ENCODE results near the gene C1QC.

C1QC gene

DNA sequence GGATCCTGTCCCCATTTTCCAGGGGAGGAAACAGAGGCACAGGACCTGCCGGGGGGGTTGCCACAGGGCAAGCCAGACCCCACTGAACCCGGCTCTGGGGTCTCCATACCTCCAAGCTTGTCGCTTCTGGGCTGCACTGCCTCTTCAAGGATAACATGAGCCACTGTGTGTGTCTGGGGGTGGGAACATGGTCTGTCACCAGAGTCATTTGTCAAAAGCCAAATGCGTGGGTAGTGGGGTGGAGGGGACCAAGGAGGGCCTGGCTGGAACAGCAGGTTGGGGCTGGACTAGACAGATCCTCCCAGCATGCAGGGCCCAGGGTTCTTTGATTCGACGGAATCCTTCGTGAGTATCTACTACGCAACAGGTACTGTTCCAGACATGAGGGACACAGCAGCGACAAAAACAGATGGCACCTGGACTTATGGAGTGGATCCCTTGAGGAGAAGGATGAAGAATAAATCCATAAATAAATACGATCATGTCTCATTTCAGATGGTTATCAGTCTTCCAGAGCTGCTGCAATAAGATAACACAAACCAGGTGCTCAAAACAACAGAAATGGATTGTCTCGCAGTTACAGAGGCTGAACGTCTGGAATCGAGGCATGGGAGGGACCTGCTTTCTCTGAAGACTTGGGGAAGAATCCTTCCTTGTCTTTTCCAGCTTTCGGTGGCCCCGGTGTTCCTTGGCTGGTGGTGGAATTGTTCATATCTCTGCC, 38.3 kb downstream of the C1QC start:
- no peak for DNase-seq (ENCODE audit: low spot score)

DNA sequence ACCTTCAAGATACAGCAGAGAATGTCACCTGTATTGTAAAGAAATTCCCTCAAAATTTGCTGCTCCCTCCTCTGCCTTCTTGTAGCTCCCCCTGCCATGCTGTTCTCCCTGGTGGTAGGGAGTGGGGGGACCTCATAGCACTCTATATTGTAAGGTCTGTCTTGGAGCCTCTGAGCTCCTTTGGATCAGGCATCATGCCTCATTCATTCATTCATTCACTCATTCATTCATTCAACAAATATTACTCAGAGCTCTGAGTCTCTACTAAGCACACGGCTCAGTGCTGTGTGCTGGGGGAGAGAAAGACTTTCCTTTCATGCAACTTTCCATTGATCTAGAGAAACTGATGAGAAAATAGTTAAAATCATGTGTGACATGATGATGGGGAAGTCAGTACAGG, 40.1 kb downstream of the C1QC start:
- DNase-seq (ENCODE audit: low spot score) = no peak

DNA sequence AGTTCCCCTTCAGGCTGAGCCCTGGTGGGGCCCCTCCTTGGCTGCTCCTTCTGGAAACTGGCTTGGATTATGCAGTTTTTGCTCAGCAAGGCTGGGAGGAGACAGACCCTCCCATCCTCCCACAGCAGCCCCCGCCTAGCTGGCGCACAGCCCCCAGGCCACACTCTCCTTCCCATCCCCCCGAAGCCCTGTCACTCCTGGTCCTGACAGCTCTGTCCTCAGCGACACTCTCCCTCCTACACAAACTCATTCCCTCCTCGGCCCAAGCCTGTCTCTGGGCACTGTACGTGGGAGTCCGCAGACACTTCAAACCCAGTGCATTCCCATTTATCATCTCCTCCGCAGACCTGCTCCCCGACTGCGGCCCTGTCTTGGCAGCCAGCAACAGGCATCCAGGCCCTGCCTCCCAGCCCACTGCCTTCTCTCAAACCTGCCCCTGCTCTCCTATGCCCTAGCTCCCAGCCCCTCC, 42.2 kb downstream of the C1QC start:
- no peak for DNase-seq (ENCODE audit: low spot score)

DNA sequence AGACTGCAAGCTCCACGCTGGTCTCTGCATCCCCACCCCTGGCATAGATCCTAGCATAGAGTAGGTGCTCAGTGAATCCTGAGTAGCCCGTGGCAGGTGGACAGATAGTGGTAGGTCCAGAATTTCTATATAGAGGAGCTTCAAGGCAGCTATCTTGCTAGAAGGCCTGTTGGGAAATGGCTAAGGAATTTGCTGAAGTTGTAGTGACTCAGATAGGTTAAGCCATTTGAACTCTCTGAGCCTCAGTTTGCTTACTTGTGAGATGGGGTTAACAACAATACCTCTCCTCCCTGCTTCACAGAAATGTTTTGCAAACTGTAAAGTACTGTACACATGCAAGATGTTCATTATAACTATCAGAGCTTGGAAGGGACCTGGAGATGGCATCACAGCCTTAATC, 43.8 kb downstream of the C1QC start:
- no peak for DNase-seq (ENCODE audit: low spot score)

DNA sequence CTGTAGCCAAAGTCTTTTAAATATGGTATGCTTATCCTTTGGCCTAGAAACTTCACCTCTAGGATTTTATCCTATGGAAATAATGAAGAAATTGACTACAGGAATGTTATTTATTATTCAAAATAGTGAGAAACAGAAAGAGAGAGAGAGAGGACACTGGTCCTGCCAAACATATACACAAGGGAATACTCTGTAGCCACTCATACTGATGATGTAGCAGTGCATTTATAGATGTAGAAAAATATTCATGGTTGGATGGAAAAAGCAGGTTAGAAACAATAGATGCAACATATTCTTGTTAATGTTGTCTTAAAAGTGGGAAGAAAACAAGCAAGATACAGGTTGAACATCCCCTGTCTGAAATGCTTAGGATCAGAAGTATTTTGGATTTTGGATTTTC, 45.0 kb downstream of the C1QC start:
- no peak for DNase-seq (ENCODE audit: low spot score)

DNA sequence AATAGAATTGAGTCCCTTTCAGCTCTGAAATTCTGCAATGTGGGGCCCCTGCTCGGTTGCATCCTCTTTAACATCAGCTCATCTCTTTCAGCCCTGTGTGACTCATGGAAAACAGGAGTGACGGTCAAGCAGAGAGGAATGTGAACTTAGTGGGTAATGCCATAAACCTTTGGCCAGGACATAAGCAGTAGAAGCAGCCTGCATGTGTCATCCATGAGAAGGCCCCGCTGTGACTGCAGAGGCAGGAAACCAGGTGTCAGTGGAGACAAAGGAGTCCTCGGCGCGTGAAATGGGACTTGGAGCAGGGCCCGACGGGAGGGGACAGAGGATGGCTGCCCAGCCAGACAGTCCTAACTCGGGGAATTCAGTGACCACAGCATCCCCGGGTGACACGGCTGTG, 46.1 kb downstream of the C1QC start:
- DNase-seq (ENCODE audit: low spot score) = peak; percentile 99

DNA sequence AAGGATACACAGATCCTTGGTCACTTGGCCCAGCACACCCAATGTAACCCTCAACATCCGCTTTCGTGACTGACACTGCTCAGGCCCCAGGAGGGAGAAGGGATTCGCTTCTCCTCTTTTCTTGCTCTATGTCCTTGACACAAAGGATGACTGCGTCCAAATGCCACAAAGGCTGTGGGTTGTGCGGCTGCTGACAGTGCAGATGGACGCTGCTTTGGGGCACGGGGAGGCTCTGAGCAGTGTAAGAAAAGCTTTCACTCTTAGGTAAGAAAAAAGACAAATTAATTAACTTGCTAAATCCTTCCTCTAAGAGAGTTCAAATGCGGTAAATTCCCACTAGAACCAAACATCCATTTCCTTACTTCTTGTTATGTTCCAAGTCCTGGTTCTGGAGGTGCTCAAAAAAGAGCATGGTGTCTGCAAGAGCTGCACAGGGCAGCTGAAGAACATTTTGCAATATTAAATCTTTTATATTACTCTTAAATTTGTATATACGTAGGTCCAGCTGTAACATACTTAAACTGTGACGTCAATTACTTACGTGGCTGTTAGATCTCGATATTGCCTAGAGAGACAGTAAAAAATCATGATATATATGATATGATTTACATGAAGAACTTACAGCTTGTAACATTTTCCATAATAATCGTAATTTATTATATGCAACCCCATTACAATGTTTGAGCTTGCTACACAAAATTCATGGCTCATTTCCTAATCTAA, 47.8 kb downstream of the C1QC start:
- DNase-seq (ENCODE audit: low spot score) = no peak

DNA sequence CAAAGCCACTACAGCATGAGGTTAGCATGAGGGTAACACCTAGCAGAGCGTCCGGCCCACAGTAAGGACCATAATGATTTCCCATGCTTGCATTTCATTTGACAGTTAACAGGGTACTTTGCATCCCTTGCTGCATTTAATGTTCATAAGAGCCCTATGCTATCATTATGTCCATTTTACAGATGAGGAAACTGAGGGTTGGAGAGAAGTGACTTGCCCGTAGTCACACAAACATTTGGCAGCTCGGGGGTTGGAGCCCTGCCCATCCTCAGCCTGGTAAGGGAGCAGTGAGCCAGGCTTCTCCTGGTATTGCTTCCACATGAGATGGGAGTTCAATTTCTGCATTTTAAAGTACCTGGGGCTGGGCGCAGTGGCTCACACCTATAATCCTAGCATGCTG, 50.7 kb downstream of the C1QC start:
- no peak for DNase-seq (ENCODE audit: low spot score)

DNA sequence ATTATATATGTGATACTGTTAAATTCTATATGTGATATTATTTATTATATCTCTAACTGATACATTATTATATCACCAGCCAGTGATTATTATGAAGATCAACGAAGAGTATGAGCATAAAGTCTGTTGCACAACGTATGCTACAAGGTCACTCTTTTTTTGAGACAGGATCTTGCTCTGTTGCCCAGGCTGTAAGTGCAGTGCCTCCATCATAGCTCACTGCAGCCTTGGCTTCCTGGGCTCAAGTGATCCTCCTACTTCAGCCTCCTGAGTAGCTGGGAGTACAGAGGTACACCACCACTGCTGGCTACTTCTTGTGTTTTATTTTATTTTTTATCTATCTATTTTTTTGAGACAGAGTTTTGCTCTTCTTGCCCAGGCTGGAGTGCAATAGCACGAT, 53.2 kb downstream of the C1QC start:
- DNase-seq (ENCODE audit: low spot score) = no peak

Data from kidney tubule cell (primary cell).